Spleen (tissue), 7 donors: ENCODE data around the gene CDNF.

ENCODE experiments used
- CTCF ChIP-seq, 11 experiments: fragments of 200-600 bp in 7 of 11; fragments of 450-650 bp in 4 of 11; sonication (generic) in 4 of 11; IDR thresholded peaks in 8 of 11; conservative IDR thresholded peaks in 3 of 11; 1 replicate in 7 of 11; 2 replicates in 4 of 11; pipeline versions ENCODE4 v1.4.0 to v1.8.0; 2016 to 2021; ENCODE audit warnings: antibody characterized with exemption in 11 of 11, inconsistent platforms in 4 of 11, mild to moderate bottlenecking in 1 of 11
- POLR2A ChIP-seq, 3 donors: fragments of 450-650 bp; IDR thresholded peaks; one replicate each; pipeline ENCODE4 v1.5.1; 2017; ENCODE audit warnings: antibody characterized with exemption in 3 of 3, mild to moderate bottlenecking in 1 of 3
- POLR2AphosphoS5 ChIP-seq, 3 donors: sonication (generic); formaldehyde crosslinking; IDR thresholded peaks; one replicate each; pipeline ENCODE4 v1.5.1; 2017; ENCODE audit warnings: antibody characterized with exemption in 3 of 3
- donor health status: DM: no; HTN: no; CAD: no; lungs with moderate emphysema.
- donor health status: DM: no; HTN: no; CAD: no.
- donor health status: DM: no; HTN: no; CAD: no.

GRCh38 chr10:14860791-14861190, 23.0 kb upstream of the CDNF start:
- TF ChIP-seq POLR2AphosphoS5 (IDR thresholded peaks at IDR 0.05) (no peak), CTCF (IDR thresholded peaks at IDR 0.05 in 8 of 11, conservative IDR thresholded peaks at IDR 0.05 in 3 of 11) (no peak), POLR2A (IDR thresholded peaks at IDR 0.05) (no peak)
